ENCODE results near the gene SHLD1.

The SHLD1 gene

GRCh38 chr20:5899444-5899843 lies 149.2 kb downstream of the SHLD1 start:
- H2BK5ac ChIP-seq (ENCODE audit: low read depth, low read length, poor library complexity) = no peak overlapping the region
- no peak overlapping the region for H2BK12ac ChIP-seq (ENCODE audit: low read length)
- H2AK5ac ChIP-seq (ENCODE audit: low read length) = no peak overlapping the region
- no peak overlapping the region for H4K8ac ChIP-seq (ENCODE audit: low read depth, low read length)
- no peaks in the 10 kb centered on the region for H3K36me3 ChIP-seq (ENCODE audit: control insufficient read depth in 1 of 2, insufficient read depth in 2 of 2, low read length in 2 of 2)
- no peaks in the 10 kb centered on the region for H3K4me1 ChIP-seq (ENCODE audit: control insufficient read depth in 1 of 2, insufficient read depth in 2 of 2, low read length in 2 of 2)
- H3K23ac ChIP-seq (ENCODE audit: low read length) = no peak overlapping the region
- H3K18ac ChIP-seq (ENCODE audit: low read length) = no peak overlapping the region
- H4K91ac ChIP-seq (ENCODE audit: low read depth, low read length) = no peak overlapping the region
- H2AFZ ChIP-seq (ENCODE audit: insufficient read depth, low read length, poor library complexity) = no peak overlapping the region
- DNase-seq = no peak
- no peak overlapping the region for H4K12ac ChIP-seq (ENCODE audit: low read depth, low read length)
- no peak overlapping the region for H3K9ac ChIP-seq (ENCODE audit: low read length)
- H3K27ac ChIP-seq (ENCODE audit: low read depth, low read length) = no peak overlapping the region
- no peak overlapping the region for H3K14ac ChIP-seq (ENCODE audit: low read length)
- no peak overlapping the region for H3K4ac ChIP-seq (ENCODE audit: low read depth, low read length)
- H3K9me3 ChIP-seq (ENCODE audit: insufficient read depth, low read depth, low read length) = no peaks in the 10 kb centered on the region
- no peaks in the 10 kb centered on the region for H3K79me2 ChIP-seq (ENCODE audit: control insufficient read depth, insufficient read depth, low read length, poor library complexity)
- no peak overlapping the region for H2BK120ac ChIP-seq (ENCODE audit: insufficient read depth, low read length, poor library complexity)
- no peak overlapping the region for H3K4me3 ChIP-seq (ENCODE audit: low read depth, low read length)
- H3K79me1 ChIP-seq (ENCODE audit: low read length) = no peaks in the 10 kb centered on the region
- no peak overlapping the region for H3K4me2 ChIP-seq (ENCODE audit: low read length)
- WGBS (ENCODE audit: extremely low coverage, insufficient coverage, insufficient read length) = no CpG with 5 or more reads among the region's 1 CpG
- no peaks in the 10 kb centered on the region for H3K27me3 ChIP-seq (ENCODE audit: insufficient read depth, low read length)

GRCh38 chr20:5900908-5901307 lies 150.7 kb downstream of the SHLD1 start:
- Histone ChIP-seq H3K4me1 (ENCODE audit: control insufficient read depth in 1 of 2, insufficient read depth in 2 of 2, low read length in 2 of 2) (no peaks in the 10 kb centered on the region), H2AFZ (ENCODE audit: insufficient read depth, low read length, poor library complexity) (no peak overlapping the region), H3K79me2 (ENCODE audit: control insufficient read depth, insufficient read depth, low read length, poor library complexity) (no peaks in the 10 kb centered on the region), H4K12ac (ENCODE audit: low read depth, low read length) (no peak overlapping the region), H2BK12ac (ENCODE audit: low read length) (no peak overlapping the region), H2AK5ac (ENCODE audit: low read length) (no peak overlapping the region), H2BK5ac (ENCODE audit: low read depth, low read length, poor library complexity) (no peak overlapping the region), H3K23ac (ENCODE audit: low read length) (no peak overlapping the region), H3K9ac (ENCODE audit: low read length) (no peak overlapping the region), H4K91ac (ENCODE audit: low read depth, low read length) (no peak overlapping the region), H3K27me3 (ENCODE audit: insufficient read depth, low read length) (no peaks in the 10 kb centered on the region), H2BK120ac (ENCODE audit: insufficient read depth, low read length, poor library complexity) (no peak overlapping the region), H3K4me3 (ENCODE audit: low read depth, low read length) (no peak overlapping the region), H4K8ac (ENCODE audit: low read depth, low read length) (no peak overlapping the region), H3K14ac (ENCODE audit: low read length) (no peak overlapping the region), H3K4ac (ENCODE audit: low read depth, low read length) (no peak overlapping the region), H3K4me2 (ENCODE audit: low read length) (no peak overlapping the region), H3K27ac (ENCODE audit: low read depth, low read length) (no peak overlapping the region), H3K36me3 (ENCODE audit: control insufficient read depth in 1 of 2, insufficient read depth in 2 of 2, low read length in 2 of 2) (no peaks in the 10 kb centered on the region), H3K79me1 (ENCODE audit: low read length) (no peaks in the 10 kb centered on the region), H3K9me3 (ENCODE audit: insufficient read depth, low read depth, low read length) (no peaks in the 10 kb centered on the region), H3K18ac (ENCODE audit: low read length) (no peak overlapping the region)
- DNase-seq = no peak
- no CpG with 5 or more reads among the region's 1 CpG for WGBS (ENCODE audit: extremely low coverage, insufficient coverage, insufficient read length)

- Histone ChIP-seq H3K4me3 (ENCODE audit: low read depth, low read length) (no peak overlapping the region), H4K8ac (ENCODE audit: low read depth, low read length) (no peak overlapping the region), H2AFZ (ENCODE audit: insufficient read depth, low read length, poor library complexity) (no peak overlapping the region), H3K27ac (ENCODE audit: low read depth, low read length) (no peak overlapping the region), H3K79me1 (ENCODE audit: low read length) (no peaks in the 10 kb centered on the region), H3K9ac (ENCODE audit: low read length) (no peak overlapping the region), H2AK5ac (ENCODE audit: low read length) (no peak overlapping the region), H3K4me2 (ENCODE audit: low read length) (no peak overlapping the region), H3K9me3 (ENCODE audit: insufficient read depth, low read depth, low read length) (no peaks in the 10 kb centered on the region), H2BK5ac (ENCODE audit: low read depth, low read length, poor library complexity) (no peak overlapping the region), H2BK120ac (ENCODE audit: insufficient read depth, low read length, poor library complexity) (no peak overlapping the region), H2BK12ac (ENCODE audit: low read length) (no peak overlapping the region), H4K12ac (ENCODE audit: low read depth, low read length) (no peak overlapping the region), H3K14ac (ENCODE audit: low read length) (no peak overlapping the region), H3K4ac (ENCODE audit: low read depth, low read length) (no peak overlapping the region), H3K36me3 (ENCODE audit: control insufficient read depth in 1 of 2, insufficient read depth in 2 of 2, low read length in 2 of 2) (no peaks in the 10 kb centered on the region), H3K18ac (ENCODE audit: low read length) (no peak overlapping the region), H3K4me1 (ENCODE audit: control insufficient read depth in 1 of 2, insufficient read depth in 2 of 2, low read length in 2 of 2) (peaks cover 2% of the 10 kb centered on the region in 2 experiments), H3K27me3 (ENCODE audit: insufficient read depth, low read length) (no peaks in the 10 kb centered on the region), H3K79me2 (ENCODE audit: control insufficient read depth, insufficient read depth, low read length, poor library complexity) (no peaks in the 10 kb centered on the region), H3K23ac (ENCODE audit: low read length) (no peak overlapping the region), H4K91ac (ENCODE audit: low read depth, low read length) (no peak overlapping the region)
- no peak for DNase-seq
- no CpG with 5 or more reads among the region's 2 CpGs for WGBS (ENCODE audit: extremely low coverage, insufficient coverage, insufficient read length)
These were observed 158.8 kb downstream of the SHLD1 start for GRCh38 chr20:5908981-5909380.

GRCh38 chr20:5910186-5910585 lies 160.0 kb downstream of the SHLD1 start:
- Histone ChIP-seq H2AFZ (ENCODE audit: insufficient read depth, low read length, poor library complexity) (no peak overlapping the region), H2AK5ac (ENCODE audit: low read length) (no peak overlapping the region), H2BK12ac (ENCODE audit: low read length) (no peak overlapping the region), H3K27ac (ENCODE audit: low read depth, low read length) (no peak overlapping the region), H3K79me2 (ENCODE audit: control insufficient read depth, insufficient read depth, low read length, poor library complexity) (no peaks in the 10 kb centered on the region), H3K4me2 (ENCODE audit: low read length) (no peak overlapping the region), H4K8ac (ENCODE audit: low read depth, low read length) (no peak overlapping the region), H3K18ac (ENCODE audit: low read length) (no peak overlapping the region), H3K79me1 (ENCODE audit: low read length) (no peaks in the 10 kb centered on the region), H3K4ac (ENCODE audit: low read depth, low read length) (no peak overlapping the region), H3K27me3 (ENCODE audit: insufficient read depth, low read length) (no peaks in the 10 kb centered on the region), H3K36me3 (ENCODE audit: control insufficient read depth in 1 of 2, insufficient read depth in 2 of 2, low read length in 2 of 2) (no peaks in the 10 kb centered on the region), H3K23ac (ENCODE audit: low read length) (no peak overlapping the region), H3K14ac (ENCODE audit: low read length) (no peak overlapping the region), H4K91ac (ENCODE audit: low read depth, low read length) (no peak overlapping the region), H2BK5ac (ENCODE audit: low read depth, low read length, poor library complexity) (no peak overlapping the region), H4K12ac (ENCODE audit: low read depth, low read length) (no peak overlapping the region), H2BK120ac (ENCODE audit: insufficient read depth, low read length, poor library complexity) (no peak overlapping the region), H3K4me3 (ENCODE audit: low read depth, low read length) (no peak overlapping the region), H3K4me1 (ENCODE audit: control insufficient read depth in 1 of 2, insufficient read depth in 2 of 2, low read length in 2 of 2) (peaks cover 2% of the 10 kb centered on the region in 2 experiments), H3K9ac (ENCODE audit: low read length) (no peak overlapping the region), H3K9me3 (ENCODE audit: insufficient read depth, low read depth, low read length) (no peaks in the 10 kb centered on the region)
- DNase-seq = no peak
- no CpG with 5 or more reads among the region's 6 CpGs for WGBS (ENCODE audit: extremely low coverage, insufficient coverage, insufficient read length)
